HG03521 (cell line): ENCODE measurements around the gene DLG2.
"Not testable (repeated sequence)": the region's sequence is repeated elsewhere in the genome, so short reads cannot be mapped to it uniquely, and the experiment has no call there.

Experiments used
- ATAC-seq: cut with Tn5 transposase; IDR thresholded peaks from one replicate; pipeline ENCODE4 v1.9.1; 2021; ENCODE audit warnings: mild to moderate bottlenecking, moderate library complexity; ENCODE audit not compliant: unreplicated experiment

The DLG2 gene

GRCh38 chr11:85647078-85647477, 19.9 kb upstream of the DLG2 start:
- ATAC-seq: no peak

DNA sequence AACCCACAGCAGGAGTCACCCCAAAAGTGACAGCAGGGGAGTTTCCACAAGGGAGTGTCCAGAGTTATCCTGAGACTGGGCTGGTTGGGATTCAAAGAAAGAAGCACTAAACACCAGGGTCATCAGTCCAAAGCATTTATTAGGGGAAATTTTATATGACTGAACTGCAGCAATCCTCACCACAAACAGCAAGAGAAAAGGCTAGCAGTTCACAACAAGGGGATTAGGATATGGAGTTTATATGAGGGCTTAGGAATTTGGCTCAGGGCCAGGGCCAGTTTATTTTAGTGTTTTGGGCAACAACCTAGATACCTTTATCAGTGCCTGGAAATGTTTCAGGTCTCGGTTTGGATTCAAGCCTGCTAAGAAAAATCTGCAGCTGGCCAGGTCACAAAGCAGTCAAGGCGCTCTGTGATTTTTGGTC, 16.1 kb upstream of the DLG2 start:
- no peak for ATAC-seq

- no peak for ATAC-seq
These were observed 7.6 kb upstream of the DLG2 start for GRCh38 chr11:85634747-85635146.

DNA sequence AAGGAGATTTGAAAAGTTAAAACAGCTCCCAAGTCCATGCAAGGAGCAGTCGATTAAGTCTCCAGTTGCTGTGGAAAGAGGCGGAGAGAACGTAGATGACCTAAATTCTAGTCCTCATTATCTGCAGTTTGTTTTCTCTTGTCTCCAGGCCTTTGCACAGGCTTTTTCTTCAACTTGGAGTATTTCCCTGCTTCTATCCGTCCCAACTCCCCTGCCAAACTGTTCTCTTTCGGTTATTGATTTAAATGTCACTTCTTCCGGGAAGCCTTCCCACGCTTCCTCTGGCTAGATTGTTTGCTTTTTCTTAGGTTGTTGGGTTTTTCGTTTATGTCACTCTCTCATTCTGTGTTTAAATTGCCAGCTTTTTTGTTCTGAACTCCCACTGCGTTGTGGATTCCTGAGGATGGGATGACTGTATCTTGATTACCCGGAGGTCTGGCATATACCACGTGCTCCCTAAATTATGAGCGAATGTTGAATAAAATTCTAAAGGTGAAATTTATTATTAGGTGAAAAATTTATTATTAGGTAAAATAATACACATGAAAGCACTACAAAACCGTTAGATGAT, 1.7 kb upstream of the DLG2 start:
- ATAC-seq: peak; percentile 12

- peak; percentile 99 for ATAC-seq
These were observed 1.0 kb upstream of the DLG2 start, which contains the start of gene TMEM126B for GRCh38 chr11:85627998-85628770. Gene TMEM126B, plus strand, starts transcription at chr11:85628593. Its CDS starts 15 bp downstream, at chr11:85628608.

GRCh38 chr11:85626496-85626895, 648 bp downstream of the DLG2 start:
- ATAC-seq: no peak

GRCh38 chr11:85620256-85620655, 6.9 kb downstream of the DLG2 start:
- ATAC-seq: no peak

GRCh38 chr11:85619499-85619898, 7.6 kb downstream of the DLG2 start:
- ATAC-seq: no peak

DNA sequence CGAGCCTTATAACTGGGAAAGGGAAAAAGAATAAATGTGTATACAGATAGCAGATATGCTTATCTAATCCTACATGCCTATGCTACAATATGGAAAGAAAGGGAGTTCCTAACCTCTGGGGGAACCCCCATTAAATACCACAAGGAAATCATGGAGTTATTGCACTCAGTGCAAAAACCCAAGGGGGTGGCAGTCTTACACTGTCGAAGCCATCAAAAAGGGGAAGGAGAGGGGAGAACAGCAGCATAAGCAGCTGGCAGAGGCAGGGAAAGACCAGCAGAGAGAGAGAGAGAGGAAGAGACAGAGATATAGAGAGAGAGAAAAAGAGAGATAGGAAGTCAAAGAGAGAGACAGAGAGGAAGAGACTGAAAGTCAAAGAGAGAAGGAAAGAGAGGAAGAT, 15.5 kb downstream of the DLG2 start:
- ATAC-seq: not testable (repeated sequence)

DNA sequence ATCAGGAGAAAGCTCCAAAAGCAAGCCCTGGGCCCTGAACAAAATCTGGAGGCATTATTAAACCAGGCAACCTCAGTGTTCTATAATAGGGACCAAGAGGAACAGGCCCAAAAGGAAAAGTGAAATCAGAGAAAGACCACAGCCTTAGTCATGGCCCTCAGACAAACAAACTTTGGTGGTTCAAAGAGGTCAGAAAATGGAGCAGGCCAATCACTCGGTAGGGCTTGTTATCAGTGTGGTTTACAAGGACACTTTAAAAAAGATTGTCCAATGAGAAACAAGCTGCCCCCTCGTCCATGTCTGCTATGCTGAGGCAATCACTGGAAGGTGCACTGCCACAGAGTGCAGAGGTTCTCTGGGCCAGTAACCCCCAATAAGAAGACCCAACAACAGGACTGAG, 17.9 kb downstream of the DLG2 start:
- ATAC-seq: not testable (repeated sequence)

DNA sequence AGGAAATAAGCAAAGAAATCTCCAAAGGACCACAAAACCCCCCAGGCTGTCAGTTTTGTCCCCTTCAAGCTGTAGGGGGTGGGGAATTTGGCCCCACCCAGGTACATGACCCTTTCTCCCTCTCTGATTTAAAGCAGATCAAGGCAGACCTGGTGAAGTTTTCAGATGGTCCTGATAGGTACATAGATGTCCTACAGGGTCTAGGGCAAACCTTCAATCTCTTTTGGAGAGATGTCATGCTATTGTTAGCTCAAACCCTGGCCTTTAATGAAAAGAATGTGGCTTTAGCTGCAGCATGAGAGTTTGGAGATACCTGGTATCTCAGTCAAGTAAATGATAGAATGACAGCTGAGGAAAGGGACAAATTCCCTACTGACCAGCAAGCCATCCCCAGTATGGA, 18.5 kb downstream of the DLG2 start:
- not testable (repeated sequence) for ATAC-seq

- not testable (repeated sequence) for ATAC-seq
These were observed 20.9 kb downstream of the DLG2 start for GRCh38 chr11:85606237-85606636.

GRCh38 chr11:85603220-85603619, 23.9 kb downstream of the DLG2 start:
- no peak for ATAC-seq

GRCh38 chr11:85602526-85603213, 24.5 kb downstream of the DLG2 start:
- ATAC-seq: no peak

DNA sequence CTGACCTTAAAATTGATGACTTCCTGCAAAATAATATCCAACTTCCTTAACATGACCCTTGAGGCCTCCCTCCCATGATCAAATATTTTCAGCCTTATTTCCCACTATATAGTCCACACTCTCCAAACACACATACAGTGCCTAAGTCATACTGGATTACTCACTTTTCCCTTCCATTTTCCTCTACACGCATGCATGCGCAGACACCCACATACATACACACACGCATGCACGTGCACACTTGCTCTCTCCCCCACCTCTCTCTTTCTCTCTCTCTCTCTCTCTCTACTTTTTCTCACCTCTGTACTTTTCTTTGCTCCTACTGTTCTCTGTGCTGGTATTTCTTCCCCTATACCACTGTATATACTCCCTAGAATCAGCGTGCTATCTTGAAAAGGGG, 28.1 kb downstream of the DLG2 start:
- ATAC-seq: no peak

- no peak for ATAC-seq
These were observed 30.3 kb downstream of the DLG2 start for GRCh38 chr11:85596886-85597285.

DNA sequence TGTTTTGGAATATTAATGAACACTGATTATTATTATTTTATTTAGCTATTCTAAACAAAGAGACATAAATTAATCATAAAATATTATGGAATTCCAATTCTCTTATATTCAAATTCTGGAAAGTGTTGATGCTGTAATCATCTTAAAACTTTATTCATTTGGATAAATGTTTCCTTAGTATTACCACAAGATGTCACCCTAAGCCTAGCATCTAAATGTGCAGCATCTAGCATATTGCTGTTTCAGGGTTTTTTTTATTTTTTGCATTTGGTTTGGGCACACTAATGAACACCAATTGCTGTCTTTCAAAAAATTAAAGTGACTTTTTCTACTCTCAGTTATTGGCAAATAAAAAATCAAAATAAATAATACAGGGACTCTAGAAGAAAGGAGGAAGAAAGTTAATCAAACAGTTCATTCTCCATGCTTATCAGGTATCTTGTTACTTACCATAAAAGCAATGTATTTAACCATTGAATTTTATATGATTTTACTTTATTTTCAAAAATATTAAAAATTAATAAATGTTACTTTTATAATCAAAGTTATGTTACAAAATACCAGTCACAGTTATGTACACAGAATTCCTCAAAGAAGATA, 31.8 kb downstream of the DLG2 start:
- ATAC-seq: no peak

DNA sequence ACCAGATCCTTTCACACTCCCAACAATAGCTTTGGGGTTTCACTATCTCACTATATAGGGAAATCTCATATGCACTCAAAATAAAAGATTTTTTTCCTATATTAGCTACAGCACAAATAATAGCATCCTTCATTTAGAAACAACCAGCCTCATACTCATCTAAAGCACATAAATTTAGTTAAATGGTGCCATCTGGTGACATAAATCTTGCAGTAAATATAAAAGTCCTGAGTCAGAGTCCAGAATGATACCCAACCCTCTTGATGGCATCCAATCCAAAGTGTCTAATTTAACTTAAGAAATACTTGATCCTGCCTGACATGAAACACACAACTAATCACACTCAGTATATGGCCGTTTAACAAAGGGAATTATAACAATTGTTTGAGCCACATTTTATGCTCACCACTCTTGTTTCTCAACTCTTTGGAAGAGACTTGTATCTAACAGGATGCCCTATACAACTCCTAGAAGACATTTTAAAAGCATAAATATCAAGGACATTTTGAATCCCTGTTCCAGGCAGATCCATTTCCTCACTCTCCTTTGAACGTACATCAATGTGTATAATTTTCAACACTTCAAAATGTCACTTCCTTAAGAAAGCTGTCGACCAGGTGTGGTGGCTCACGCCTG, 36.2 kb downstream of the DLG2 start:
- no peak for ATAC-seq

GRCh38 chr11:85589373-85589772, 37.8 kb downstream of the DLG2 start:
- ATAC-seq: no peak

- ATAC-seq: no peak
These were observed 45.0 kb downstream of the DLG2 start for GRCh38 chr11:85582111-85582510.

DNA sequence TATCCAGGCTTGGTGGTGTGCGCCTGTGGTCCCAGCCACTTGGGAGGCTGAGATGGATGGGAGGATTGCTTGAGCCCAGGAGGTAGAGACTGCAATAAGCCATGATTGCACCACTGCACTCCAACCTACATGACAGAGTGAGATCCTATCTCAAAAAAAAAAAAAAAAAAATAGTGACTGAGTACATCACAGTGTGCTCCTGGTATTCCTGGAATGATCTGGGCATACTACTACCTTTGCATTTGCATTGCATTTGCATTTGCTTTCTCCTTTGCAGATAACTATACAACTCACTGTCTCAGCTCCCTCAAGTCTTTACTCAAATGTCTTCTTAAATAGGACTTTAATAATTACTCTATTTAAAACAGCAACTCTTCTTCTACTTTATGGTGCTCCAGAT, 51.8 kb downstream of the DLG2 start:
- no peak for ATAC-seq
